Ovary (tissue), 3 donors: ENCODE results near the gene MROH7.

Source experiments
- CTCF ChIP-seq, 3 donors: fragments of 450-650 bp in 2 of 3; fragments of 200-600 bp in 1 of 3; IDR thresholded peaks; one replicate each; pipeline versions ENCODE4 v1.5.1 to v1.8.0; 2016 to 2022; ENCODE audit warnings: antibody characterized with exemption in 3 of 3, mild to moderate bottlenecking in 1 of 3
- EP300 ChIP-seq: sonication (generic); formaldehyde crosslinking; IDR thresholded peaks from one replicate; pipeline ENCODE4 v1.6.1; 2017; ENCODE audit warnings: antibody characterized with exemption
- donor health status: DM: no; HTN: no; CAD: no.

- TF ChIP-seq EP300 (no peak), CTCF (IDR thresholded peaks at IDR 0.05) (no peak)
Measured at GRCh38 chr1:54602554-54602953, 39.0 kb upstream of the MROH7 start.
